Kidney glomerular epithelial cell (primary cell): ENCODE results near the gene FAHD2A.
"Not testable (repeated sequence)": the region's sequence is repeated elsewhere in the genome, so short reads cannot be mapped to it uniquely, and the experiment has no call there.

ENCODE experiments used
- DNase-seq: peaks from one replicate; lab custom pipeline; 2025; lab: John Stamatoyannopoulos, UW

The FAHD2A gene

DNA sequence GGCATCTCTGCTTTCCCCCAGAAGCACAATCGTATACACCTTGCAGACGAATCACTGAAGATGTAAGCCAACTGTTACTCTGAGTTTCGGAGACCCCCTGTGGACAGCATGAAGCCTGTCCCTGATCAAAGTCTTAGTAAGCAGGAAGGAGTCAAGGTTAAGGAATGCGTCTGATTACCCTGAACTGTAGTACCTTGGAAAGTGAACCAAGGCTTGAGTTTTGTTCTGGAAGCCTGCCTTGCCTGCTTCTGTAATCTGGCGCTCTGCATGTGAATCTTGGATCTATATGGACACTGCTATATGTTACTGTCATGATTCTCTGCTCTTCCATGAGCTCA is 33.3 kb downstream of the FAHD2A start:
- DNase-seq: not testable (repeated sequence)

DNA sequence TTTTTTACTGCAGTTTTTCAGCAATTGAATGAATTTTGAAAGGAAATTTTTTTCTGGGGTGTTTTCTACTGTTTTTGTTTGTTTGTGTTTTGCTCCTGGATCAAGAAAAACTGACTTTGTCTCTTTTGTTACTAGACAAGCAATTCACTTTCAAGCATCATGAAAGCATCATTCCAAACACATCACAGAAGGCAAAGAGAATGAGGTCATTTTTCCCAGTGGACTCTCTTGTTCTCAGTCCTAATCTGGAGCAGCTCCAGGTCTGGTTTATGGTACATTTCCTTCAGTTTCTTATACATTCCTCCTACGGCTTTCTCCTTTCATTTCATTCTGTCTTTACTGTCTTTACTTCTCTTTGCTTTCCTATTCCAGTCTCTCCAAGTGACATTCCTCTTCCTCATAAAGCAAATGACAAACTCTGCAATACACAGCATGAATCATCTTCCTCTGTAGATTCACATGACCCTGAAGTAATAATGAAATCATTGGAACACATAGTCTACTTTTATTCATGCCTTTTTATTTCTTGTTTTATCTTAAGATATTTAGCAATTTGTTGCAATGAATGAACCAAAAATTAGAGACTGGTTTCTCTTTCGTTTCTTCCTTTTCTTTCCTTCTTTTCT is 40.1 kb downstream of the FAHD2A start:
- not testable (repeated sequence) for DNase-seq

DNA sequence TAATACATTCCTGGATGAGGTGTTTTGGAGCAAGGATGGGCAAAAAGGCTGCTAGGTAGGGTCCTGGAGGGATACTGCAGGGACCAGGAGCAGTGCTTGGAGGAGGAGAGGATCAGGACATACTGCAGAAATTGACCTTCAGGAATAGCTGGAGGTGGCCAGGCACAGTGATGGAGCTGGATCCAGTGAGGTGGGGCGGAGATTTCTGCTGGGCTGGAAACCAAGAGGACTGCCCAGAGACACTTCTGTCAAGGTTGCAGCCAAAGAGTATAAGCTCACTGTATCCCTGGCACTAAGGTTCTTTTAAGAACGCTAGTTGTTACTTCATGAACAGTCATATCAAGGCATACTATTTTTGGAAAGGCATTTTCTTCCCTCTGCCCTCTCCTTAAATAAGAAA is 42.8 kb downstream of the FAHD2A start:
- not testable (repeated sequence) for DNase-seq

DNA sequence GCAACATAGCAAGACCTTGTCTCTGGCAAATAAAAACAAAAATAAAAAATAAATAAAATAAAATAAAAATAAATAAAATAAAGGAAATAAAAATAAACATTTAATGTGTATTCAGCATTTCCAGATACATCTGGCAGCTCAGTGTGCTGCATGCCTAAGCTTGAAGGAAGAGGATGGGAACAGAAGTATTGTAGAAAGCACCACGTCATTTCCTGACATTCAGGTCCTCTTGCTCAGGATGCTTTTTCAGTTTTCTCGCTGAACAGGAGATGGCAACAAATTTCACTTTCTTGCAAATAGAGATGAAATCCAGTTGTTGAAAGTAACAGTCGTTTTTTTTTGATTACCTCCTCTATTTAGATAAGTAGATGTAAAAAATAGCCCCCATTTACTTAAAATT is 60.8 kb downstream of the FAHD2A start:
- not testable (repeated sequence) for DNase-seq
